Thyroid gland (tissue), 4 donors: ENCODE measurements around the gene ZFP3. TPM values are rescaled to one million over a fixed set of nuclear protein-coding genes. Genes with fewer than 3 reads are reported as not detected.
"Not testable (repeated sequence)": the region's sequence is repeated elsewhere in the genome, so short reads cannot be mapped to it uniquely, and the experiment has no call there.

Experiments used
- DNase-seq, 2 donors: peaks; one replicate each; pipeline ENCODE4 v3.0.0-alpha.2; 2019
- H3K27ac ChIP-seq, 3 donors: fragments of 200-600 bp; sonication (generic); 1 replicate in 2 of 3; 2 replicates in 1 of 3; pipeline ENCODE4 v1.5.1; 2016 to 2019; ENCODE audit warnings: mild to moderate bottlenecking in 1 of 3, moderate library complexity in 1 of 3
- H3K27me3 ChIP-seq: fragments of 200-600 bp; sonication (generic); one replicate; pipeline ENCODE4 v1.5.1; 2019
- H3K36me3 ChIP-seq, 2 donors: fragments of 200-600 bp; sonication (generic); one replicate each; pipeline ENCODE4 v1.5.1; 2016 to 2019
- H3K4me1 ChIP-seq, 2 donors: fragments of 200-600 bp; sonication (generic); one replicate each; pipeline ENCODE4 v1.5.1; 2017 to 2019
- H3K4me3 ChIP-seq, 3 donors: fragments of 200-600 bp; sonication (generic); replicated peaks in 1 of 3; 1 replicate in 2 of 3; 2 replicates in 1 of 3; pipeline ENCODE4 v1.5.1; 2016; ENCODE audit warnings: mild to moderate bottlenecking in 1 of 3
- H3K9me3 ChIP-seq: fragments of 200-600 bp; sonication (generic); one replicate; pipeline ENCODE4 v1.5.1; 2017
- POLR2A ChIP-seq, 2 donors: fragments of 450-650 bp; IDR thresholded peaks; one replicate each; pipeline ENCODE4 v1.6.1; 2017; ENCODE audit warnings: antibody characterized with exemption in 2 of 2, mild to moderate bottlenecking in 2 of 2, moderate library complexity in 1 of 2
- WGBS, 2 donors: methylation state at CpG; one replicate each; pipeline ENCODE4 v1.1.5; 2017; 5-methylcytosine and 5-hydroxymethylcytosine counted together
- intact Hi-C: fragments of 100-400 bp; cut with DNase I; formaldehyde crosslinking; loops from one replicate; pipeline ENCODE4 v1.15.1; 2023
- total RNA-seq, 4 donors: library from RNA; depleted of rRNA; stranded (reverse); fragments of >200 nt; gene quantifications; one replicate each; pipeline ENCODE4 v1.2.3, GENCODE V29; 2016
- TF ChIP-seq, protein P1 (sequence below), 6 experiments: fragments of 200-600 bp in 3 of 6; fragments of 450-650 bp in 3 of 6; sonication (generic) in 3 of 6; IDR thresholded peaks; one replicate each; pipeline ENCODE4 v1.5.1; 2016 to 2019; ENCODE audit warnings: antibody characterized with exemption in 6 of 6, mild to moderate bottlenecking in 2 of 6, inconsistent platforms in 1 of 6, moderate library complexity in 1 of 6

Gene ZFP3
- total RNA-seq, 4 donors from 2014 or later, result 9.5 to 14.1 (median 12.1) TPM

GRCh38 chr17:5127910-5128309 is 49.6 kb downstream of the ZFP3 start:
- Histone ChIP-seq H3K9me3 (no peaks in the 10 kb centered on the region), H3K27me3 (peaks cover 4% of the 10 kb centered on the region), H3K27ac (no peak overlapping the region), H3K4me1 (peaks cover 1 to 6% of the 10 kb centered on the region in 2 donors), H3K36me3 (no peaks in the 10 kb centered on the region), H3K4me3 (no peak overlapping the region)
- DNase-seq, result no peak
- WGBS, 2 donors, result 69 to 80% methylated on average over 3 to 4 of the region's 4 CpGs
- intact Hi-C loops, result no loop called here
- TF ChIP-seq, protein P1, sequence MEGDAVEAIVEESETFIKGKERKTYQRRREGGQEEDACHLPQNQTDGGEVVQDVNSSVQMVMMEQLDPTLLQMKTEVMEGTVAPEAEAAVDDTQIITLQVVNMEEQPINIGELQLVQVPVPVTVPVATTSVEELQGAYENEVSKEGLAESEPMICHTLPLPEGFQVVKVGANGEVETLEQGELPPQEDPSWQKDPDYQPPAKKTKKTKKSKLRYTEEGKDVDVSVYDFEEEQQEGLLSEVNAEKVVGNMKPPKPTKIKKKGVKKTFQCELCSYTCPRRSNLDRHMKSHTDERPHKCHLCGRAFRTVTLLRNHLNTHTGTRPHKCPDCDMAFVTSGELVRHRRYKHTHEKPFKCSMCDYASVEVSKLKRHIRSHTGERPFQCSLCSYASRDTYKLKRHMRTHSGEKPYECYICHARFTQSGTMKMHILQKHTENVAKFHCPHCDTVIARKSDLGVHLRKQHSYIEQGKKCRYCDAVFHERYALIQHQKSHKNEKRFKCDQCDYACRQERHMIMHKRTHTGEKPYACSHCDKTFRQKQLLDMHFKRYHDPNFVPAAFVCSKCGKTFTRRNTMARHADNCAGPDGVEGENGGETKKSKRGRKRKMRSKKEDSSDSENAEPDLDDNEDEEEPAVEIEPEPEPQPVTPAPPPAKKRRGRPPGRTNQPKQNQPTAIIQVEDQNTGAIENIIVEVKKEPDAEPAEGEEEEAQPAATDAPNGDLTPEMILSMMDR (IDR thresholded peaks at IDR 0.05), result no peak
- TF ChIP-seq POLR2A (IDR thresholded peaks at IDR 0.05), result no peak

DNA sequence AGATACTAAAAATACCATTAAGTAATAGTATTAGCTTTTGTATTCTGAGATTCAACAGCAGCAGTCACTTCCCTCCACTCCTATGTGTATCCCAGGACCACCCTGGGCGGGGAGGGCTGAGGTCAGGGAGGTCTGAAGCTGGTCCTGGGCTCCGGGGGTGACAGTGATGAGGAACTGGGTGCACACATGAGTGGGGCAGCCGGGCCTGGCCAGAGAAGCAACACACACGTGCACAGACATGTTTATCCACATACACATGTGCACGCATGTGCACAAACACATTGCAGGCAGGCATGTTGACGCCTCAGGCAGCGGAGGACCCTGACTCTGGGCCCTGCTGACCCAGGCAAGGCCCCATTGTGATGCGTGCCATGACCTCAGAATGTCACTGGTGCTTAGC is 50.1 kb downstream of the ZFP3 start:
- intact Hi-C loops, H3K4me1 ChIP-seq, H3K27ac ChIP-seq, H3K27me3 ChIP-seq, H3K4me3 ChIP-seq, H3K36me3 ChIP-seq, DNase-seq, H3K9me3 ChIP-seq: not testable (repeated sequence)
- 87 to 89% methylated on average over 8 of the region's 8 CpGs for WGBS, 2 donors

DNA sequence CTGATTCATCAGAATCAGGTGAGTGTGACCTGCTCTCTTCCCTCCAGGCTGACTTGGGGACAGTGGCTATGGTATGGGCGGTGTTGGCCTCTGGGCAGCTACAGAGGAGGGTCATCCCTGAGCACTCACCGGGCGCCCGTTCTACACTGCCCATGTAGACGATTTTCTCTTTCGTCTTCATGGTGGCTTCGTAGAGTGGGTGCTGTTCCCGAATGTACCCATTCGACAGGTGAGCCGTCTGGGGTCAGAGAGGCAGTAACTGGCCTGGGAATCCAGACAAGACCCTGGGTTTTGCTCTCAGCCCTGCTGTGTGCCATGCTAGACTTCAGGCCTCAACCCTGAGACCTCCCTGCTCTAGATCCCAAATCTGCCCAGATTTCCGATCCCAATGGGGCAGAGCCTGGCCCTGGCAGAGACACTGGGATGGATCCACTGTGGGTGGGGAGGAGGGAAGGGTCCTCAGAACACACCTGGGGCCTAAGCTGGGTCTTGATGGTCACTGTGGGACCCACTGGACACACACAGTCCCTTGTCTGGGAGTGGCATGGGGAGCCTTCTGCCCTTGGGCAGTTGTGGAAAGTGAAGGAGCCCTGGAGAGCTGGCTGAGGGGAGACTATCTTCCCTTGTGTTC is 50.8 kb downstream of the ZFP3 start:
- Histone ChIP-seq H3K27ac (no peak overlapping the region), H3K9me3 (no peaks in the 10 kb centered on the region), H3K4me1 (no peaks in the 10 kb centered on the region), H3K4me3 (no peak overlapping the region), H3K27me3 (no peaks in the 10 kb centered on the region), H3K36me3 (no peaks in the 10 kb centered on the region)
- intact Hi-C loops, result no loop called here
- no peak for DNase-seq
- 83 to 91% methylated on average over 10 to 11 of the region's 11 CpGs for WGBS, 2 donors
- TF ChIP-seq POLR2A (IDR thresholded peaks at IDR 0.05), result no peak
- TF ChIP-seq, protein P1 (IDR thresholded peaks at IDR 0.05), result no peak

DNA sequence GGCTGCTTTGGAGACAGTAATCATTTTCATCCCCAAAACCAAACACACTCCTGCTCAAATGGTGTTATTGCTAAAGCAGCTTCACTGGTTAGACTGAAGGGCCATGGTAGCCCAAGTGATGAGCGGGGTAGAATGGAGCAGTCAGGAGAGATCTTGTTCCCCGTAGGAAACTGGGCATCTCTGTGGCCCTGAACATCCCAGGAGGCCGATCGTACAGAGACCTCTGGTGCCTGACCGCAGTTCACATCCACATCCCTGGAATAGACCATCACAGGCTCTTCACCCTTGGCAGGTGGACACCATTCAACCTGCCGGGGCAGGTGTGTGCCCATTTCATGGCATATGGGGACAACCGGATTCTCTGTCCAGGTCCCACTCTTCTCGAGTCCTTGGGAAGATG is 51.5 kb downstream of the ZFP3 start:
- H3K27me3 ChIP-seq, H3K9me3 ChIP-seq, H3K27ac ChIP-seq, intact Hi-C loops, H3K4me1 ChIP-seq, DNase-seq, H3K4me3 ChIP-seq, H3K36me3 ChIP-seq: not testable (repeated sequence)
- 88 to 93% methylated on average over 7 to 8 of the region's 8 CpGs for WGBS, 2 donors

DNA sequence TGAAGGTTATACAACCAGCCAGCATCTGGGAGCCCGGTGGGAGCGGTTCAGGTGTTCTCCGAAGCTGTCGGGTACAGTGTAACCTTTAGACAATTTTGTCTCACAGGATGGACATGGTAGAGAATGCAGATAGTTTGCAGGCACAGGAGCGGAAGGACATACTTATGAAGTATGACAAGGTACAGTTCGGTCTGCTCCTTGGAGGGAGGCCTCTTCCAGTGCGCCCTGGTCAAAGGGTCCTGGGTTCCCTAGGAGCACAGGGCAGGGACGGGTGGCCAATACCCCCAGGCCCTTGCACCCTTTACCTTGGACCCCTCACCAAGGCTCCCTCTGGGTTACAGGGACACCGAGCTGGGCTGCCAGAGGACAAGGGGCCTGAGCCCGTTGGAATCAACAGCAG is 52.0 kb downstream of the ZFP3 start:
- H3K9me3 ChIP-seq, H3K36me3 ChIP-seq, intact Hi-C loops, H3K27me3 ChIP-seq, DNase-seq, H3K4me3 ChIP-seq, H3K27ac ChIP-seq, H3K4me1 ChIP-seq: not testable (repeated sequence)
- 90 to 97% methylated on average over 8 to 10 of the region's 10 CpGs for WGBS, 2 donors

GRCh38 chr17:5130687-5131086 is 52.4 kb downstream of the ZFP3 start:
- H3K27me3 ChIP-seq, H3K4me3 ChIP-seq, DNase-seq, H3K9me3 ChIP-seq, H3K4me1 ChIP-seq, H3K36me3 ChIP-seq, intact Hi-C loops, H3K27ac ChIP-seq: not testable (repeated sequence)
- WGBS, 2 donors, result 90 to 96% methylated on average over 4 to 5 of the region's 5 CpGs

- Histone ChIP-seq H3K27me3 (no peaks in the 10 kb centered on the region), H3K27ac (no peak overlapping the region), H3K4me1 (no peaks in the 10 kb centered on the region), H3K4me3 (no peak overlapping the region), H3K9me3 (no peaks in the 10 kb centered on the region), H3K36me3 (no peaks in the 10 kb centered on the region)
- no peak for TF ChIP-seq POLR2A (IDR thresholded peaks at IDR 0.05)
- TF ChIP-seq, protein P1 (IDR thresholded peaks at IDR 0.05), result no peak
- intact Hi-C loops, result no loop called here
- WGBS, 2 donors, result 87 to 89% methylated on average over 7 of the region's 7 CpGs
- no peak for DNase-seq
Observed at GRCh38 chr17:5131146-5131715, 53.0 kb downstream of the ZFP3 start.

GRCh38 chr17:5131799-5132502 is 53.7 kb downstream of the ZFP3 start:
- H3K4me3 ChIP-seq, H3K36me3 ChIP-seq, H3K27me3 ChIP-seq, H3K9me3 ChIP-seq, intact Hi-C loops, H3K27ac ChIP-seq, DNase-seq, H3K4me1 ChIP-seq: not testable (repeated sequence)
- WGBS, 2 donors, result 82 to 85% methylated on average over 12 to 14 of the region's 16 CpGs

- intact Hi-C loops, H3K4me3 ChIP-seq, H3K27me3 ChIP-seq, H3K9me3 ChIP-seq, DNase-seq, H3K27ac ChIP-seq, H3K4me1 ChIP-seq, H3K36me3 ChIP-seq: not testable (repeated sequence)
- WGBS, 2 donors, result 87 to 93% methylated on average over 12 to 14 of the region's 15 CpGs
Observed at GRCh38 chr17:5132503-5133225, 54.4 kb downstream of the ZFP3 start.
